Measurements from ENCODE around the gene RHOBTB3. TPM values are rescaled to one million over a fixed set of nuclear protein-coding genes. Genes with fewer than 3 reads are reported as not detected.

RHOBTB3 gene
- total and polyA plus RNA-seq, 10 of the 15 experiments (the other 5 are each of a cell fraction or from before 2014, with no cell fraction given), result 3.6 to 42.8 (median 8.4) TPM

GRCh38 chr5:95808013-95808685 lies 77.0 kb downstream of the RHOBTB3 start:
- in situ Hi-C loops (cut with MboI), result no loop called here
- H3K79me2 ChIP-seq (ENCODE audit: control insufficient read depth, insufficient read depth, low read length), result no peaks in the 10 kb centered on the region
- peak overlapping the region; percentile 73 for H3K9ac ChIP-seq (ENCODE audit: control insufficient read depth, insufficient read depth, low read length)
- ChIA-PET SMC1A (ENCODE audit: uncharacterized antibody, unreplicated experiment) (interaction anchor here (0.8 to 10.4 kb wide), 26 partner anchors 11 to 1116 kb away, joined by 3 to 217 read pairs (median 6); partner anchors contain the start of genes GLRX and RHOBTB3), RAD21 (ENCODE audit: unreplicated experiment) (interaction anchor here (0.7 to 6.9 kb wide), 23 partner anchors 8 to 161 kb away, joined by 3 to 149 read pairs (median 8); partner anchors contain the start of genes GLRX, RFESD and RHOBTB3), POLR2A (interaction anchor here (0.6 to 5.1 kb wide), 14 partner anchors 13 to 166 kb away, joined by 3 to 153 read pairs (median 4); partner anchors contain the start of genes GLRX and RFESD), CTCF (interaction anchor here (0.6 to 6.0 kb wide), 20 partner anchors 10 to 165 kb away, joined by 3 to 57 read pairs (median 6); partner anchors contain the start of genes GLRX, RFESD and RHOBTB3)
- FAIRE-seq (peak; percentile 38), ATAC-seq (peak; percentile 34), DNase-seq (ENCODE audit: low read depth, low spot score) (no peak)
- peaks cover 29% of the 10 kb centered on the region for H3K4me1 ChIP-seq (ENCODE audit: control insufficient read depth, insufficient read depth, low read length)
- no peaks in the 10 kb centered on the region for H4K20me1 ChIP-seq (ENCODE audit: control insufficient read depth, insufficient read depth)
- H2AFZ ChIP-seq (ENCODE audit: control insufficient read depth, low read depth, low read length), result peak overlapping the region; percentile 79
- TF ChIP-seq IKZF1 (conservative IDR thresholded peaks at IDR 0.05) (peak; percentile 41; the same call in 1 of the 2 replicates), LARP7 (IDR thresholded peaks at IDR 0.05) (0 out of 2 replicates have a peak, but pooled peaks have one; percentile 28), POLR2AphosphoS5 (IDR thresholded peaks at IDR 0.05; ENCODE audit: low read length) (peak; percentile 35; the same call in 1 of the 2 replicates), GATAD2B (conservative IDR thresholded peaks at IDR 0.05; ENCODE audit: low read depth) (0 out of 2 replicates have a peak, but pooled peaks have one; percentile 39), SMARCA5 (IDR thresholded peaks at IDR 0.05) (0 out of 2 replicates have a peak, but pooled peaks have one; percentile 53), CBFB (IDR thresholded peaks at IDR 0.05; ENCODE audit: low read depth) (peak; percentile 6; the same call in 1 of the 2 replicates), DPF2 (IDR thresholded peaks at IDR 0.05) (0 out of 2 replicates have a peak, but pooled peaks have one; percentile 11), RELB (IDR thresholded peaks at IDR 0.05; ENCODE audit: low read depth) (no peak)
- TF ChIP-seq, protein P1, sequence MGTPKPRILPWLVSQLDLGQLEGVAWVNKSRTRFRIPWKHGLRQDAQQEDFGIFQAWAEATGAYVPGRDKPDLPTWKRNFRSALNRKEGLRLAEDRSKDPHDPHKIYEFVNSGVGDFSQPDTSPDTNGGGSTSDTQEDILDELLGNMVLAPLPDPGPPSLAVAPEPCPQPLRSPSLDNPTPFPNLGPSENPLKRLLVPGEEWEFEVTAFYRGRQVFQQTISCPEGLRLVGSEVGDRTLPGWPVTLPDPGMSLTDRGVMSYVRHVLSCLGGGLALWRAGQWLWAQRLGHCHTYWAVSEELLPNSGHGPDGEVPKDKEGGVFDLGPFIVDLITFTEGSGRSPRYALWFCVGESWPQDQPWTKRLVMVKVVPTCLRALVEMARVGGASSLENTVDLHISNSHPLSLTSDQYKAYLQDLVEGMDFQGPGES (IDR thresholded peaks at IDR 0.05), result no peak
- intact Hi-C loops (cut with micrococcal nuclease; ENCODE audit: unreplicated experiment), result loop anchor here (1.0 kb wide), 1 partner anchor 26 kb away; no protein-coding TSS in a partner anchor
- WGBS (ENCODE audit: insufficient coverage, insufficient replicate concordance, low lambda C conversion rate, missing lambda C conversion rate), result 11% methylated on average over 7 of the region's 7 CpGs
- no peaks in the 10 kb centered on the region for H3K27me3 ChIP-seq (replicated peaks in 1 of 2; ENCODE audit: control insufficient read depth in 2 of 2, insufficient read depth in 2 of 2, low read length in 1 of 2)
- H3K36me3 ChIP-seq (ENCODE audit: control insufficient read depth in 2 of 2, insufficient read depth in 2 of 2, low read length in 1 of 2), result peaks cover 0 to 1% of the 10 kb centered on the region in 2 experiments; a peak in 2 of 4 replicates
- H3K9me3 ChIP-seq (replicated peaks; ENCODE audit: control insufficient read depth, insufficient read depth, low read length), result no peaks in the 10 kb centered on the region; the same call in 2 of the 3 replicates
- peak overlapping the region; percentile 93 for H3K27ac ChIP-seq (ENCODE audit: control insufficient read depth, insufficient read depth)
- peak overlapping the region; percentile 36; the same call in 1 of the 2 replicates for H3K4me3 ChIP-seq
- H3K4me2 ChIP-seq (ENCODE audit: control insufficient read depth, insufficient read depth), result peak overlapping the region; percentile 88
- TSS peak; percentile 61 for BruUV-seq (replicated peaks)
